NCI-H2029 (cell line): ENCODE results near the gene MOV10.
"Not testable (repeated sequence)": the region's sequence is repeated elsewhere in the genome, so short reads cannot be mapped to it uniquely, and the experiment has no call there.

Experiments used
- DNase-seq: peaks from one replicate; lab custom pipeline; 2025; lab: John Stamatoyannopoulos, UW

MOV10 gene, protein sequence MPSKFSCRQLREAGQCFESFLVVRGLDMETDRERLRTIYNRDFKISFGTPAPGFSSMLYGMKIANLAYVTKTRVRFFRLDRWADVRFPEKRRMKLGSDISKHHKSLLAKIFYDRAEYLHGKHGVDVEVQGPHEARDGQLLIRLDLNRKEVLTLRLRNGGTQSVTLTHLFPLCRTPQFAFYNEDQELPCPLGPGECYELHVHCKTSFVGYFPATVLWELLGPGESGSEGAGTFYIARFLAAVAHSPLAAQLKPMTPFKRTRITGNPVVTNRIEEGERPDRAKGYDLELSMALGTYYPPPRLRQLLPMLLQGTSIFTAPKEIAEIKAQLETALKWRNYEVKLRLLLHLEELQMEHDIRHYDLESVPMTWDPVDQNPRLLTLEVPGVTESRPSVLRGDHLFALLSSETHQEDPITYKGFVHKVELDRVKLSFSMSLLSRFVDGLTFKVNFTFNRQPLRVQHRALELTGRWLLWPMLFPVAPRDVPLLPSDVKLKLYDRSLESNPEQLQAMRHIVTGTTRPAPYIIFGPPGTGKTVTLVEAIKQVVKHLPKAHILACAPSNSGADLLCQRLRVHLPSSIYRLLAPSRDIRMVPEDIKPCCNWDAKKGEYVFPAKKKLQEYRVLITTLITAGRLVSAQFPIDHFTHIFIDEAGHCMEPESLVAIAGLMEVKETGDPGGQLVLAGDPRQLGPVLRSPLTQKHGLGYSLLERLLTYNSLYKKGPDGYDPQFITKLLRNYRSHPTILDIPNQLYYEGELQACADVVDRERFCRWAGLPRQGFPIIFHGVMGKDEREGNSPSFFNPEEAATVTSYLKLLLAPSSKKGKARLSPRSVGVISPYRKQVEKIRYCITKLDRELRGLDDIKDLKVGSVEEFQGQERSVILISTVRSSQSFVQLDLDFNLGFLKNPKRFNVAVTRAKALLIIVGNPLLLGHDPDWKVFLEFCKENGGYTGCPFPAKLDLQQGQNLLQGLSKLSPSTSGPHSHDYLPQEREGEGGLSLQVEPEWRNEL

DNA sequence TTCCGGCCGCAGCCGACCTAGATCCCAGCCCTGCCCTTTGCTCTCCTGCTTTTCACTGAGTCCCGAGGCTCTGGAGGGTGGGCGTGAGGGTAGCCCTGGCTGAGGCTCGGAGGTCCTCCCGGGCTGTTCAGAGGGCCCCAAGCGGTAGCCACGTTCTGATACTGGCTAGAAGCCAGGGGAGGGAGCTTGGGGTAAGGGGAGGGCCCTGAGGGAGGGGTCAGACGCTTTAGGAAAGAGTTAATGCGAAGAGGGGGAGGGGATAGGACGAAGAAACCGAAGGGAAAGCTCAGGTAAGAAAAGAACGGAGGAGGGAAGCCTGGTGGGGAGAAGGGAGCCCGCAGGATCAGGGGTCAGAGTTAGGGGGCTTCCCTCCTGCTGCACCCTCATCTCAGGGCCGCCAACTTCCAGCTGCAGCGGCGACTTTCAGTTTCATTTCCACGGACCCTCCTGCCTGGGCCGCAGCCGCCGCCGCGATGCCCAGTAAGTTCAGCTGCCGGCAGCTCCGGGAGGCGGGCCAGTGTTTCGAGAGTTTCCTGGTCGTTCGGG, at the start of gene MOV10:
MOV10 (plus strand) TSS at position 220 of the 546 bp plus-strand sequence; CDS start at position 474, 254 bp downstream.
- peak; percentile 51 for DNase-seq

DNA sequence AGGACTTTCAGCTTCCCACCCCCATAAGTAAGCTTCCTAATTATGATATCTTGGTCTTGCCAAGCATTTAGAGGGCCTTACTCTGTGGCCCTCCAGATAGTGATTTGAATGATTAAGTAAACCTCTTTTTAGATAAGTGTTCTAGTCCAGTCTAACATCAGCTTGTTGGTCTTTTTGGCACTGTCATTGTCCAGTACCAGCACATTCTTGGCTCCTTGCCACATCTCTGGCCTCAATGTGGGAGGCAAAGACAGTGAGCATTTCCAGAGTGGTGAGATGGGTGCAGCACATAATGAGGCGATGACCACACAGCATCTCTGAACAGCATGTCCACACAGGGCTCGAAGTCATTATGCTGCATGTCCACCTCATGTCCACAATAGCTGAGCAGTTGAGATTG, 48.8 kb upstream of the MOV10 start:
- no peak for DNase-seq

DNA sequence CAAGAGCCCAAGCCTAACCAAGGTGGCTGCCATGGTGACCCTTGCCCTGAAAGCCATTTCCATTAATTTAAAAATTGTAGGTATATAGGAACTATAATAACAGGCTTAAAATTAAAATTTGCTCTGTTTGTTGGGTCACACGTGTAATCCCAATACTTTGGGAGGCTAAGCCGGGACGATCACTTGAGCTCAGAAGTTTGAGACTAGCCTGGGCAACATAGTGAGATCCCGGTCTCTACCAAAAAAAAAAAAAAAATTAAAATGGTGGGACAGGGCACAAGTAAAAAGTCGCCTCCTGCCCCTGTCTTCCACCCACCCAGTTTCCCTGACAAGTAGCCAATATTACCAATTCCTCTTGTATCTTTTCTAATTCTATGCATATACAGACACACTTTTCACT, 48.3 kb upstream of the MOV10 start:
- DNase-seq = no peak

DNA sequence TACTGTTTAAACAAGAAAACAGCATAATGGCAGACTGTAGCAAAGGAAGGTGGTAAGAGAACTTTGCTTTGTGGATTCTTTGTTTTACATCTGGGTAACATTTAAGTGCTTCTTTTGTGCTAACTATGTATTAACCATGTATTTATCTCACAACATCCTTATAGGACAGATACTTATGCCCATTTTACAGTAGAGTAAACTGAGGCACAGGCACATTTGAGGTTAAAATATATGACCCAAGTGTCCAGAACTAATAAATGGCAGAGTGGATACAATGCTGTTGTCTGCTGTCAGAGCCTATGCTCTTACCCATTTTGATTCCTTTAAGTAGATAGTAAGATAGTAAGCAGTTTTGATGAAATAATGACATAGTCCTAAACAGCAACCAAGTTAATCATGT, 47.6 kb upstream of the MOV10 start:
- no peak for DNase-seq

DNA sequence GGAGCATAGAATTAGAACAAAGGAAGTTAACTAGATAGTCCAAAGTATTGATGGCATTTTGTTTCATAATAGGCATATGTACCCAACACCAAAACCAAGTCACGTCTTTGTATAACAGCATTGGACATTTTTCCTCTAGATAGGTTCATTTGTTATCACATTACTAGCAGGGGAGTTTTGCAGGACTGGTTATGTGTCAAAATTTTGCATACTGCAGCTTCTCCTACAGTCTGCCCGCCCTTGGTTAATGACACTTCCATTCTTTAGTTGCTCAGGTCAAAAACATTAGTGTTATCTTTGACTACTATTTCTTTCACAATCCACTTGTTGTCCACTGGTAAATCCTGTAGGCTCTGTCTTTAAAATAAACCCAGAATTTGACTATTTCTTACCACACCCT, 45.9 kb upstream of the MOV10 start:
- no peak for DNase-seq

DNA sequence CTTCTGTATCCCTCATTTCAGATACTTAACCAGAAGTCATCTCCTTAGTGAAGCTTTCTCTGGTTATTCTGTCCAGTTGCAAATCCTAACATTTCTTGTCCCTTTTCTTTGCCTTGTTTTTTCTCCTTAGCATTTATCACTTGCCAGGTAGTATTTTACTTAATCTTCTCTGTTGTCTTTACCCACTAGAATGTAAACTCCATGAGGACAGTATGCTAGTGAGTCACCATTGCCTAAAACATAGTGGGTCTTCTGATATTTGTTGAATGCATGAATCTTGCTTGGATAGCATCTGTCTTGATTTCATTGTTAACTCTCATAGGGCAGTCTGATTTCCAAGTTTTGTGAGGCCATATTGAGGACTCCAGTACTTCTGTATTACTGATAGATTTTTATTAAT, 45.2 kb upstream of the MOV10 start:
- DNase-seq = no peak

DNA sequence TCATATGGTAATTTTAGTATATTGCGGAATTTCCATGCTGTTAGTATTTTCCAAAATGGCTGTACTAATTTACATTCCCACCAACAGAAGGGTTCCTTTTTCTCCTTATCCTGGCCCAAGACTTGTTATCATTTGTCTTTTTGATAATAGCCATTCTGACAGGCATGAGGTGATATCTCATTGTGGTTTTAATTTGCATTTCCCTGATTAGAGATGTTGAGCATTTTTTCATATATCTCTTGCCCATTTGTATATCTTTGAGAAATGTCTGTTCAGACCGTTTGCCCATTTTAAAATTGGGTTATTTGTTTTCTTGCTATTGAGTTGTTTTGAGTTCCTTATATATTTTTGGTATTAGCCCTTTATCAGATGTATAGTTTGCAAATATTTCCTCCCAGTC, 40.8 kb upstream of the MOV10 start:
- no peak for DNase-seq

DNA sequence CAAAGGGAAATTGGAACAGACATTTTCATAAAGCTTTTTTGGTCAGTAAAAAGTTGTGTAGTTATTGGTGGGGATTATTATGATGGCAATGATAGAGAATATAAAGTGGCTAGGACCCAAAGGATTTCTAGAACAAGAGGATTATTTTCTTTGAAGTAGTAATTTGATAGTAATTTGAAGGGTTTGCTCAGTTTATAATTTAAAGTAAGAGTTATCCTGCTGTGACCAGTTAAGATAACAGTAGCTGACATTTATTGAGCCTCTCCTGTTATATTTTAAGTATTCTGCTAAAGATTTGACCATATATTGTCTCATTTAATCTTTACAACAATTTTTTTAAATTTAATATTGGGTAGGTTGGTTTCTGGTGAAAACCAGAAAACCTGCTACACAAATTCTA, 40.1 kb upstream of the MOV10 start:
- no peak for DNase-seq

DNA sequence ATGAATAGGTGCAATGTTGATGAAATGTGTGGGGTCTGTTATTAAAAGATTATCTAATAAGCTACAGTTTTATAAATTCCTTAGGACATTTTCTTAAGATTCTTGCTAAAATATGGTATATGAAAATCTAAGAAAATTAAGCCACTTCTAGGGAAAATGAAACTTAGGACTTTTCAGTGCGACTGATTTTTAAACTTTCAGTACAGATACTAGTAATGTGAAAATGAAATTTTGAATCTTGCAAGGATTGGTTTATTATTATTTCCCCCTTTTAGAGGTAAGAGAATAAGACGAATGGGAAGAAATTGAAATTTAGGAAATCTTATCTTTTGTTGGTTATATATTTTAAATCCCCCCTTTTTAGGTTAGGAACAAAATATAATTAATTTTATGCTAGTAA, 38.4 kb upstream of the MOV10 start:
- no peak for DNase-seq

DNA sequence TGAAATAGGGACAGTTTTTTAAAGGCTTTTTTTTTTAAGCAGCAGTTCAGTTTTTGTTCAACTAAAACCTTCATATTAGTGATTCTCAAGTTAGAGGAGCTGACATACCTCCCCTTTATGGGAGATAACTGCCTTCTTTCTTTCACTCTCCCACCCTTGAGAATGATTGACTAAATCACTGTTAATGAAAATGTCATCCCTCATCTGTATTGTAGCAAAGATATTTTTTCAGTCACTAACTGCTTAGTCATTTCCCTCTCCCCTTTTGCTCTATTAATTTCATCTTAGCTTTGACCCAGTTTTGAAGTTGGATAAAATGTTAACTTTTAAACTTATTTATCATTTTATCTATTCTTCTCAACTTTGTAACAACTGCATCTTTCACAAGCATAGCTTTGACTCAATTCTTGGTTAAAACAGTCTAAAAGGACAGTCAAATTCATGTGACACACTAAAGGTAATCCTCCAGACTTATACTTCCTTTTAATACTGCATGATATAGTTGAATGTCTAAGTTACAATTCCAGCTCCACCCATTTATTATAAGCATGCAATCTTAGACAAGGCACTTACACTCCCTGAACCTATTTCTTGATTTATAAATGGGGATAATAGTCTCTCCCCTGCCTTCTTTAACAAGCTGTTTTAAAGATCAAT, 37.7 kb upstream of the MOV10 start:
- no peak for DNase-seq

DNA sequence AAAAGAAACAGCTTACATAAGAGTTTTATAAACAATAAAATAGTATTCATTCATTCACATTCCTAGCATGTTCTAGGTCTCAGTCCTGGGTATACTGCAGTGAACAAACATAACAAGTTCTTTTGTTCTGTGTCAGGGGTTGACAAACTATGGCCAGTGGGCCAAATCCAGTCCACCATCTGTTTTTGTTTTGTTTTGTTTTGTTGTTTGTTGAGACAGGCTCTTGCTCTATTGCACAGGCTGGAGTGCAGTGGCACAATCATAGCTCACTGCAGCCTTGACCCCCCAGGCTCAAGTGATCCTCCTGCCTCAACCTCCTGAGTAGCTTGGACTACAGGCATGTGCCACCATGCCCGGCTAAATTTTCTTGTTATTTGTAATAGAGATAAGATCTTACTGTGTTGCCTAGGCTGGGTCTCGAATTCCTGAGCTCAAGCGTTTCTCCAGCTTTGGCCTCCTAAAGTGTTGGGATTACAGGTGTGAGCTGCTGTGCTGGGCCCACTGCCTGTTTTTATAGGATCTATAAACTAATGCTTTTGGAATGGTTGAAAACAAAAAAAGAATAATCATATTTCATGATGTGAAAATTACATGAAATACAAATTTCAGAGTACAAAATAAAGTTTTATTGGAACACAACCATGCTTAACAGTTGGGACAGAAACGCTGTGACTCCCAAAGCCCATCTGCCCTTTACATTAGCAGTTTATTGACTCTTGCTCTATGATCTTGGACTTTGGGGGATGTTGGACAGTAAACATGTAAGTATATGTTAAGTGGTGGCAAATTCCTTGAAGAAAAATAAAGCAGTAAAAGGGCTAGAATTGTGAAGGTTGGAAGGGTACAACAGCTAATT, 37.0 kb upstream of the MOV10 start:
- DNase-seq = no peak

DNA sequence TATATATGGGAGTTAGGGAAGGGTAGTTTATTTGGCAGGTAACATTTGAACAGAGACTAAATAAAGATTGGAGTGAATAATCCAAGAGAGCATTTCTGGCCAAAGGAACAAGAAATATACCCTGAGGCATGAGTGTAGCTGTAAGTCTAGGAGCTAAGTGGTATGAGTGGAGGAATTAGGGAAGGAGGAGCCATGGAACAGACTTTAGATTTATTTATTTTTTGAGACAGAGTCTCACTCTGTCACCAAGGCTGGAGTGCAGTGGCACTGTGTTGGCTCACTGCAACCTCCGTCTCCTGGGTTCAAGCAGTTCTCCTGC, 36.4 kb upstream of the MOV10 start:
- no peak for DNase-seq

DNA sequence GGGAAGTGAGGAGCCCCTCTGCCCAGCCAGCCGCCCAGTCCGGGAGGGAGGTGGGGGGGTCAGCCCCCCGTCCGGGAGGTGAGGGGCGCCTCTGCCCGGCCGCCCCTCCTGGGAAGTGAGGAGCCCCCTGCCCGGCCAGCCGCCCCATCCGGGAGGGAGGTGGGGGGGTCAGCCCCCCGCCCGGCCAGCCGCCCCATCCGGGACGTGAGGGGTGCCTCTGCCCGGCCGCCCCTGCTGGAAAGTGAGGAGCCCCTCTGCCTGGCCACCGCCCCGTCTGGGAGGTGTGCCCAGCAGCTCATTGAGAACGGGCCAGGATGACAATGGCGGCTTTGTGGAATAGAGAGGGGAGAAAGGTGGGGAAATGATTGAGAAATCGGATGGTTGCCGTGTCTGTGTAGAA, 34.0 kb upstream of the MOV10 start:
- not testable (repeated sequence) for DNase-seq

DNA sequence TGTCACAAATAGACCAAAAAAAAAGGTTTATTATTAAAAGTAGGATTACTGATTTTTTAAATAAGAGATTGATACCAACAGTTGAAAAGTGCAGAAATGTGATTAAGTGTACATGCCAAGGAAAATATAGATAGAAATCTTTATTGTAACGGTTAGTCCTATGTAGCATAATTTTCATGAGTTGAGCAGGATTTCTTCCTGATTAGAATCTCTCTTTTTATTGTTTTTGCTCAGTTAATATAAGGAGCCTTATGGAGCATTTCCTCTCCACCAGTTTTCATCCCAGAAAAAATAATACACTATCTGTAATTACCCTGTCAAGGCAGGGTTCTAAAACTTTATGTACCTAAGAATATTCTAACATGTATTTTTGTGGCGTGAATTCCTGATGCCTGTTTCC, 31.4 kb upstream of the MOV10 start:
- DNase-seq = no peak

DNA sequence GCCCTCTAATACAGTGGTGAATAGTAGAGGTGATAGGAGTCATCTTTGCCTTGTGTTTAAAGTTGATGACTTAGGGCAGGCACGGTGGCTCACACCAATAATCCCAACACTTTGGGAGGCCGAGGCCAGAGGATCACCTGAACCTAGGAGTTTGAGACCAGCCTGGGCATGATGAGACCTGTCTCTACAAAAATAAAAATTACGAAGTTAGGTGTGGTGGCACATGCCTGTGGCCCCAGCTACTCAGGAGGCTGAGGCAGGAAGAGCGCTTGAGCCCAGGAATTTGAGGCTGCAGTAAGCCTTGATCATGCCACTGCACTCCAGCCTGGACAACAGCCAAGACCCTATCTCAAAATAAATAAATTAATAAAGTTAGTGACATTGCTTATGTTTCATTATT, 28.2 kb upstream of the MOV10 start:
- DNase-seq = no peak

DNA sequence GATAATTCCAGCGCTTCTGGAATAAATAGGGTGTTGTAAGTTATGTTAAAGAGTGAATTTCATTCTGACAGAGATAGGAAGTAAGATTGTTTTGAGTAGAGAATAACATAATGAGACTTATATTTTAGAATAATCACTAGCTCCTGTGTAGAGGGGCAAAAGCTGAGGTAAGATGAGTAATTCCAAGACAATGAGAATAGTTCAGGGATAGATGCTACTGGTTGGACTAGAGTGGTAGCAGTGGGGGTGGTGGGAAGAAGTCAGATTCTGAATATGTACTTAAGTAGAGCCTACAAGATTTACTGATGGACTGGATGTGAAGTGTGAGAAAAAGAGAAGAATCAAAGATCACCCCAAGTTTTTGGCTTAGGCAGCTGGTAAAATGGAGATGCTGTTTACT, 23.3 kb upstream of the MOV10 start:
- DNase-seq = no peak

DNA sequence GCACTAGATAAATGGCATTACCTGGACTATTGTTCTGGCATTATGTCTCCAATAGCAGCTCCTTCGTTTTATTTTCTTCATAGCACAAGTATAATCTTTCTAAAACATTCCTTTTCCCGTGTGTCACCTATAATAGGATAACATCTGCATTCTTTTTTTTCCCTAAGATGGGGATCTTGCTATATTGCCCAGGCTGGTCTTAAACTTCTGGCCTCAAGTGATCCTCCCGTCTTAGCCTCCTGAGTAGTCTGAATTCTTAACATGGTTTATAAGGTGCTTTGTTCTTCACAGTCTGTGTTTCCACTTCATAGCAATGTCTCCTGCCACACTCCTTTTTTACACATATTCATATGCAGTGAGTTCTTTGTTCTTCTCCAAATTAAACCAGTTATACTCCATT, 8.6 kb upstream of the MOV10 start:
- DNase-seq = no peak

DNA sequence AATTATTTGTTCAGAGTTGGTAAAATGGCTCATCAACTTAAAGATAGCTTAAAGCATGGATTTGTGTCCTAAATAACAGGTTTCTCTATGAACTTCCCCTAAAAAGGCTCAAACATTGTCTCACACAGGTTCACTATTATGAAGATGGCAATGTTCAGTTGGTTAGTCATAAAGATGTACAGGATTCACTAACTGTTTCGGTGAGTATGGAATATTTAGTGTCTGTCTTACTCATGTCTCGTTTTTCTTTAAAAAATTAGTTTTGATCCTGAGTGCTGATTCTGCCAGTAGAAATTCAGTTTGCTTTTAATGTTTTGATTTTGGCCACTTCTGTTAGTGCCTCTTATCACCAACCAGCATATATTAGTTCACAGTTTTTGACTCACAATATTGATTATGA, 7.5 kb upstream of the MOV10 start:
- DNase-seq = no peak

DNA sequence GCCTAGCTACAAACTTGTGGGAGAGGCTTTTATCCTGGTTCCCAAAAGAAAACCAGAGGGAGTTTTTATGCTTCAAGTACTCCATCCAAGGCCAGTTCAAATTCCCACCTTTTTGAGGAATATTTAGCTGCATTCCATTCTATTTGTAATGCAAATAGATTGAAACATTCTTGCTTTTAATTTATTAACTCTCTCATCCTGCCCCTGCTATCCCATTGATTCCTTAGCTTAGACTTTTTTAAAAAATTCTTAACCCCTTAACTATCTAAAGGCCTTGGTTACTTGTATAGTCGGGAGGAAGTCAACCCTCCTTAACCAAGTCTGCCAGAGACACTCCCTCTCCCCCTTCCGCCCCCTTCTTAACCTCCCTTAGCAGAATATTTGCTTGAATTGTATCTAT, 2.5 kb upstream of the MOV10 start:
- no peak for DNase-seq

DNA sequence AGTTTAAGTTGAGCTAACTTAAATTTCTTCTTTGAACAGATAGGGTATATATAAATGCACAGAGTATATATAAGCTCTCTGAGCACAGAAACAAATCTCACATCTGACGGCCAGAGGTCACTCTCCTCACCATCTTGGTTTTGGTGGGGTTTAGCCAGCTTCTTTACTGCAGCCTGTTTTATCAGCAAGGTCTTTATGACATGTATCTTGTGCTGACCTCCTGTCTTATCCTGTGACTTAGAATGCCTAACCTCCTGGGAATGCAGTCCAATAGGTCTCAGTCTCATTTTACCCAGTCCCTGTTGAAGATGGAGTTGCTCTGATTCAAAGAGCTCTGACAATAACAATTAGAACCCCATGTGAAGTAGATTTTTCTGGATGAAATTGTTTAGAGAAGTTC, 1.6 kb upstream of the MOV10 start:
- DNase-seq = no peak
